Right cardiac atrium (tissue), 5 donors: Measurements from ENCODE around the gene PHF10. TPM values are rescaled to one million over a fixed set of nuclear protein-coding genes. Genes with fewer than 3 reads are reported as not detected.
"Not testable (repeated sequence)": the region's sequence is repeated elsewhere in the genome, so short reads cannot be mapped to it uniquely, and the experiment has no call there.

ENCODE experiments used
- ATAC-seq, 2 donors: fragments of 200-7000 bp; cut with Tn5 transposase; one replicate each; pipeline versions ENCODE4 v1.8.0 to v1.9.1; 2020; ENCODE audit warnings: moderate library complexity in 2 of 2, mild to moderate bottlenecking in 1 of 2
- DNase-seq, 3 donors: peaks; one replicate each; pipeline ENCODE4 v3.0.0-alpha.2; 2020
- H3K27ac ChIP-seq: one replicate; pipeline ENCODE4 v1.5.1; 2013; ENCODE audit warnings: mild to moderate bottlenecking, low read length, control low read depth, moderate library complexity
- H3K27me3 ChIP-seq: one replicate; pipeline ENCODE4 v1.6.1; 2013; ENCODE audit not compliant: control insufficient read depth, insufficient read depth
- H3K4me1 ChIP-seq: one replicate; pipeline ENCODE4 v1.6.1; 2013; ENCODE audit warnings: low read length; ENCODE audit not compliant: control insufficient read depth, insufficient read depth
- H3K4me3 ChIP-seq: one replicate; pipeline ENCODE4 v1.5.1; 2013; ENCODE audit warnings: low read length, control low read depth
- H3K9me3 ChIP-seq: one replicate; pipeline ENCODE4 v1.6.1; 2013; ENCODE audit warnings: low read length; ENCODE audit not compliant: control insufficient read depth
- WGBS: extraction: QIAGEN DNeasy Blood & Tissue Kit; methylation state at CpG from one replicate; pipeline ENCODE4 v1.1.7; 2013; 5-methylcytosine and 5-hydroxymethylcytosine counted together
- intact Hi-C, 4 donors: fragments of 100-400 bp; cut with DNase I; formaldehyde crosslinking; loops; one replicate each; pipeline versions ENCODE4 v1.11.0 to v1.14.0; 2022 to 2023
- polyA plus RNA-seq: library from polyadenylated mRNA; stranded (reverse); fragments of 200-250 nt; gene quantifications from one replicate; pipeline ENCODE4 v1.2.3, GENCODE V29; 2013
- total RNA-seq, 4 donors: library from RNA; stranded (reverse); fragmentation: NEBNext Ultra II Directional; extraction: Animal tissue kit (Norgen Biotek cat#: 25700); gene quantifications; one replicate each; pipeline ENCODE4 v1.2.1, GENCODE V29; 2021
- donor health status: healthy with polysubstance abuse.
- donor health status: DM: no; HTN: yes; CAD: no.
- donor health status: DM: no; HTN: no; CAD: no.
- donor health status: DM: no; HTN: yes; CAD: no; lungs with severe emphysema.
- donor health status: DM: yes; HTN: yes; CAD: no.

Gene PHF10
- total and polyA plus RNA-seq, 5 donors = 40.5 to 70.0 (median 60.9) TPM

- peaks cover 3% of the 10 kb centered on the region for H3K4me1 ChIP-seq
- intact Hi-C loops = no loop called here
- WGBS = under 1% methylated on average over 54 of the region's 54 CpGs
- H3K4me3 ChIP-seq = peak overlapping the region; percentile 65
- H3K27ac ChIP-seq = peak overlapping the region; percentile 66
- H3K9me3 ChIP-seq = no peaks in the 10 kb centered on the region
- ATAC-seq (peak; percentile 1 to 12), DNase-seq (no peak)
- no peaks in the 10 kb centered on the region for H3K27me3 ChIP-seq
Observed at GRCh38 chr6:169701311-169701953, 22.9 kb downstream of the PHF10 start.

GRCh38 chr6:169700296-169700695 lies 24.0 kb downstream of the PHF10 start:
- peaks cover 3% of the 10 kb centered on the region for H3K4me1 ChIP-seq
- no peak overlapping the region for H3K27ac ChIP-seq
- no peaks in the 10 kb centered on the region for H3K9me3 ChIP-seq
- intact Hi-C loops = no loop called here
- DNase-seq (no peak), ATAC-seq (no peak)
- WGBS = 54% methylated on average over 5 of the region's 5 CpGs
- no peak overlapping the region for H3K4me3 ChIP-seq
- H3K27me3 ChIP-seq = no peaks in the 10 kb centered on the region

- H3K27ac ChIP-seq, ATAC-seq, H3K27me3 ChIP-seq, H3K4me3 ChIP-seq, intact Hi-C loops, H3K9me3 ChIP-seq, H3K4me1 ChIP-seq: not testable (repeated sequence)
- 79% methylated on average over 10 of the region's 10 CpGs for WGBS
- peak in 1 of 3 donors; percentile 62 for DNase-seq
Observed at GRCh38 chr6:169697115-169697514, 27.2 kb downstream of the PHF10 start.

GRCh38 chr6:169695131-169695530 lies 29.2 kb downstream of the PHF10 start:
- H3K27ac ChIP-seq = no peak overlapping the region
- H3K4me1 ChIP-seq = no peaks in the 10 kb centered on the region
- intact Hi-C loops = no loop called here
- H3K9me3 ChIP-seq = no peaks in the 10 kb centered on the region
- 93% methylated on average over 5 of the region's 5 CpGs for WGBS
- DNase-seq (no peak), ATAC-seq (no peak)
- no peaks in the 10 kb centered on the region for H3K27me3 ChIP-seq
- H3K4me3 ChIP-seq = no peak overlapping the region

GRCh38 chr6:169692516-169692915 lies 31.8 kb downstream of the PHF10 start:
- intact Hi-C loops = no loop called here

GRCh38 chr6:169691260-169691659 lies 33.0 kb downstream of the PHF10 start:
- DNase-seq (no peak), ATAC-seq (no peak)
- H3K4me1 ChIP-seq = no peaks in the 10 kb centered on the region
- H3K9me3 ChIP-seq = no peaks in the 10 kb centered on the region
- no peak overlapping the region for H3K27ac ChIP-seq
- intact Hi-C loops = no loop called here
- no peaks in the 10 kb centered on the region for H3K27me3 ChIP-seq
- H3K4me3 ChIP-seq = no peak overlapping the region
- WGBS = 96% methylated on average over 2 of the region's 2 CpGs

More at GRCh38 chr6:169692516-169692915, 31.8 kb downstream of the PHF10 start:
- no peaks in the 10 kb centered on the region for H3K4me1 ChIP-seq
- no peak overlapping the region for H3K27ac ChIP-seq
- DNase-seq = no peak
- H3K27me3 ChIP-seq = no peaks in the 10 kb centered on the region
- no peaks in the 10 kb centered on the region for H3K9me3 ChIP-seq
- H3K4me3 ChIP-seq = no peak overlapping the region
- 97% methylated on average over 3 of the region's 3 CpGs for WGBS
- ATAC-seq = no peak

- Histone ChIP-seq H3K9me3 (no peaks in the 10 kb centered on the region), H3K4me3 (no peak overlapping the region), H3K27ac (no peak overlapping the region), H3K4me1 (no peaks in the 10 kb centered on the region), H3K27me3 (no peaks in the 10 kb centered on the region)
- DNase-seq (no peak), ATAC-seq (no peak)
- WGBS = 95% methylated on average over 6 of the region's 6 CpGs
- intact Hi-C loops = no loop called here
Observed at GRCh38 chr6:169689287-169689686, 35.0 kb downstream of the PHF10 start.

- no peaks in the 10 kb centered on the region for H3K4me1 ChIP-seq
- H3K4me3 ChIP-seq = no peak overlapping the region
- no peaks in the 10 kb centered on the region for H3K9me3 ChIP-seq
- no peak overlapping the region for H3K27ac ChIP-seq
- intact Hi-C loops = no loop called here
- 98% methylated on average over 2 of the region's 2 CpGs for WGBS
- ATAC-seq (no peak), DNase-seq (no peak)
- H3K27me3 ChIP-seq = no peaks in the 10 kb centered on the region
Observed at GRCh38 chr6:169685860-169686259, 38.4 kb downstream of the PHF10 start.

- Histone ChIP-seq H3K4me1 (no peaks in the 10 kb centered on the region), H3K27me3 (no peaks in the 10 kb centered on the region), H3K9me3 (no peaks in the 10 kb centered on the region), H3K27ac (no peak overlapping the region), H3K4me3 (no peak overlapping the region)
- 97% methylated on average over 3 of the region's 3 CpGs for WGBS
- DNase-seq = no peak
- ATAC-seq = no peak
- intact Hi-C loops = no loop called here
Observed at GRCh38 chr6:169684056-169684455, 40.2 kb downstream of the PHF10 start.

GRCh38 chr6:169678342-169678741 lies 46.0 kb downstream of the PHF10 start:
- Histone ChIP-seq H3K9me3 (no peaks in the 10 kb centered on the region), H3K27ac (no peak overlapping the region), H3K27me3 (no peaks in the 10 kb centered on the region), H3K4me1 (no peaks in the 10 kb centered on the region), H3K4me3 (no peak overlapping the region)
- no peak for DNase-seq
- intact Hi-C loops = no loop called here
- 88% methylated on average over 1 of the region's 1 CpG for WGBS
- ATAC-seq = no peak

GRCh38 chr6:169677096-169677495 lies 47.2 kb downstream of the PHF10 start:
- DNase-seq (no peak), ATAC-seq (no peak)
- WGBS = 82% methylated on average over 1 of the region's 1 CpG
- H3K4me1 ChIP-seq = no peaks in the 10 kb centered on the region
- no peak overlapping the region for H3K4me3 ChIP-seq
- H3K9me3 ChIP-seq = no peaks in the 10 kb centered on the region
- H3K27me3 ChIP-seq = no peaks in the 10 kb centered on the region
- intact Hi-C loops = no loop called here
- H3K27ac ChIP-seq = no peak overlapping the region

GRCh38 chr6:169675011-169675410 lies 49.3 kb downstream of the PHF10 start:
- Histone ChIP-seq H3K9me3 (no peaks in the 10 kb centered on the region), H3K4me1 (no peaks in the 10 kb centered on the region), H3K27me3 (no peaks in the 10 kb centered on the region), H3K4me3 (no peak overlapping the region), H3K27ac (no peak overlapping the region)
- intact Hi-C loops = no loop called here
- WGBS = 97% methylated on average over 3 of the region's 3 CpGs
- DNase-seq = no peak
- ATAC-seq = no peak
